Right cardiac atrium (tissue), 5 donors: ENCODE data around the gene ACOXL. TPM values are rescaled to one million over a fixed set of nuclear protein-coding genes. Genes with fewer than 3 reads are reported as not detected.

Source experiments
- ATAC-seq, 2 donors: fragments of 200-7000 bp; cut with Tn5 transposase; one replicate each; pipeline versions ENCODE4 v1.8.0 to v1.9.1; 2020; ENCODE audit warnings: moderate library complexity in 2 of 2, mild to moderate bottlenecking in 1 of 2
- DNase-seq, 3 donors: peaks; one replicate each; pipeline ENCODE4 v3.0.0-alpha.2; 2020
- H3K27ac ChIP-seq: one replicate; pipeline ENCODE4 v1.5.1; 2013; ENCODE audit warnings: mild to moderate bottlenecking, low read length, control low read depth, moderate library complexity
- H3K27me3 ChIP-seq: one replicate; pipeline ENCODE4 v1.6.1; 2013; ENCODE audit not compliant: control insufficient read depth, insufficient read depth
- H3K4me1 ChIP-seq: one replicate; pipeline ENCODE4 v1.6.1; 2013; ENCODE audit warnings: low read length; ENCODE audit not compliant: control insufficient read depth, insufficient read depth
- H3K4me3 ChIP-seq: one replicate; pipeline ENCODE4 v1.5.1; 2013; ENCODE audit warnings: low read length, control low read depth
- H3K9me3 ChIP-seq: one replicate; pipeline ENCODE4 v1.6.1; 2013; ENCODE audit warnings: low read length; ENCODE audit not compliant: control insufficient read depth
- WGBS: extraction: QIAGEN DNeasy Blood & Tissue Kit; methylation state at CpG from one replicate; pipeline ENCODE4 v1.1.7; 2013; 5-methylcytosine and 5-hydroxymethylcytosine counted together
- intact Hi-C, 4 donors: fragments of 100-400 bp; cut with DNase I; formaldehyde crosslinking; loops; one replicate each; pipeline versions ENCODE4 v1.11.0 to v1.14.0; 2022 to 2023
- polyA plus RNA-seq: library from polyadenylated mRNA; stranded (reverse); fragments of 200-250 nt; gene quantifications from one replicate; pipeline ENCODE4 v1.2.3, GENCODE V29; 2013
- total RNA-seq, 4 donors: library from RNA; stranded (reverse); fragmentation: NEBNext Ultra II Directional; extraction: Animal tissue kit (Norgen Biotek cat#: 25700); gene quantifications; one replicate each; pipeline ENCODE4 v1.2.1, GENCODE V29; 2021
- donor health status: healthy with polysubstance abuse.
- donor health status: DM: no; HTN: yes; CAD: no.
- donor health status: DM: no; HTN: no; CAD: no.
- donor health status: DM: no; HTN: yes; CAD: no; lungs with severe emphysema.
- donor health status: DM: yes; HTN: yes; CAD: no.

ACOXL gene
- total and polyA plus RNA-seq, 5 donors, result 0.02 TPM; not detected in 4

- no peak overlapping the region for H3K4me3 ChIP-seq
- 58% methylated on average over 1 of the region's 1 CpG for WGBS
- intact Hi-C loops, result no loop called here
- no peaks in the 10 kb centered on the region for H3K9me3 ChIP-seq
- ATAC-seq (no peak), DNase-seq (no peak)
- H3K4me1 ChIP-seq, result no peaks in the 10 kb centered on the region
- no peaks in the 10 kb centered on the region for H3K27me3 ChIP-seq
- H3K27ac ChIP-seq, result no peak overlapping the region
Measured at GRCh38 chr2:110707386-110707965, 24.9 kb upstream of the ACOXL start.

- no peak for ATAC-seq
- Histone ChIP-seq H3K4me3 (no peak overlapping the region), H3K4me1 (no peaks in the 10 kb centered on the region), H3K9me3 (no peaks in the 10 kb centered on the region), H3K27ac (no peak overlapping the region), H3K27me3 (no peaks in the 10 kb centered on the region)
- no peak for DNase-seq
- intact Hi-C loops, result no loop called here
- 33% methylated on average over 1 of the region's 1 CpG for whole genome bisulfite sequencing
Measured at GRCh38 chr2:110708455-110708854, 23.9 kb upstream of the ACOXL start.

GRCh38 chr2:110712737-110713136 lies 19.6 kb upstream of the ACOXL start:
- H3K27ac ChIP-seq, result no peak overlapping the region
- no peaks in the 10 kb centered on the region for H3K4me1 ChIP-seq
- DNase-seq (no peak), ATAC-seq (no peak)
- intact Hi-C loops, result no loop called here
- H3K9me3 ChIP-seq, result no peaks in the 10 kb centered on the region
- H3K4me3 ChIP-seq, result no peak overlapping the region
- H3K27me3 ChIP-seq, result no peaks in the 10 kb centered on the region
- WGBS, result 93% methylated on average over 1 of the region's 1 CpG

GRCh38 chr2:110713513-110714362 lies 18.6 kb upstream of the ACOXL start:
- no peak overlapping the region for H3K27ac ChIP-seq
- no peaks in the 10 kb centered on the region for H3K4me1 ChIP-seq
- no peaks in the 10 kb centered on the region for H3K27me3 ChIP-seq
- H3K9me3 ChIP-seq, result no peaks in the 10 kb centered on the region
- DNase-seq, result no peak
- no peak for ATAC-seq
- intact Hi-C loops, result no loop called here
- WGBS, result 88% methylated on average over 6 of the region's 6 CpGs
- H3K4me3 ChIP-seq, result no peak overlapping the region

GRCh38 chr2:110714452-110715224 lies 17.7 kb upstream of the ACOXL start:
- Histone ChIP-seq H3K27me3 (no peaks in the 10 kb centered on the region), H3K9me3 (no peaks in the 10 kb centered on the region), H3K4me1 (no peaks in the 10 kb centered on the region), H3K27ac (no peak overlapping the region), H3K4me3 (no peak overlapping the region)
- 79% methylated on average over 6 of the region's 6 CpGs for WGBS
- no peak for DNase-seq
- no peak for ATAC-seq
- intact Hi-C loops, result no loop called here

GRCh38 chr2:110716959-110717645 lies 15.3 kb upstream of the ACOXL start:
- no peak overlapping the region for H3K4me3 ChIP-seq
- no peaks in the 10 kb centered on the region for H3K27me3 ChIP-seq
- H3K4me1 ChIP-seq, result no peaks in the 10 kb centered on the region
- no peak overlapping the region for H3K27ac ChIP-seq
- ATAC-seq (no peak), DNase-seq (no peak)
- intact Hi-C loops, result no loop called here
- no peaks in the 10 kb centered on the region for H3K9me3 ChIP-seq
- WGBS, result 61% methylated on average over 3 of the region's 3 CpGs

- intact Hi-C loops, result no loop called here
- no peak overlapping the region for H3K27ac ChIP-seq
- H3K27me3 ChIP-seq, result no peaks in the 10 kb centered on the region
- ATAC-seq, result peak in 1 of 2 donors; percentile 61
- peak in 2 of 3 donors; percentile 24 to 74 for DNase-seq
- no peaks in the 10 kb centered on the region for H3K4me1 ChIP-seq
- no peak overlapping the region for H3K4me3 ChIP-seq
- 34% methylated on average over 4 of the region's 4 CpGs for WGBS
- H3K9me3 ChIP-seq, result no peaks in the 10 kb centered on the region
Measured at GRCh38 chr2:110717734-110718133, 14.6 kb upstream of the ACOXL start.

- ATAC-seq (no peak), DNase-seq (no peak)
- H3K9me3 ChIP-seq, result no peaks in the 10 kb centered on the region
- H3K27me3 ChIP-seq, result no peaks in the 10 kb centered on the region
- whole genome bisulfite sequencing, result 74% methylated on average over 2 of the region's 2 CpGs
- H3K27ac ChIP-seq, result no peak overlapping the region
- intact Hi-C loops, result no loop called here
- H3K4me1 ChIP-seq, result no peaks in the 10 kb centered on the region
- no peak overlapping the region for H3K4me3 ChIP-seq
Measured at GRCh38 chr2:110718382-110718781, 14.0 kb upstream of the ACOXL start.

GRCh38 chr2:110718990-110719389 lies 13.4 kb upstream of the ACOXL start:
- intact Hi-C loops, result no loop called here

GRCh38 chr2:110720547-110720946 lies 11.8 kb upstream of the ACOXL start:
- Histone ChIP-seq H3K9me3 (no peaks in the 10 kb centered on the region), H3K27ac (no peak overlapping the region), H3K4me3 (no peak overlapping the region), H3K4me1 (no peaks in the 10 kb centered on the region), H3K27me3 (no peaks in the 10 kb centered on the region)
- DNase-seq (no peak), ATAC-seq (no peak)
- WGBS, result 60% methylated on average over 5 of the region's 5 CpGs
- intact Hi-C loops, result no loop called here

More at GRCh38 chr2:110718990-110719389, 13.4 kb upstream of the ACOXL start:
- H3K27me3 ChIP-seq, result no peaks in the 10 kb centered on the region
- DNase-seq (no peak), ATAC-seq (no peak)
- H3K4me3 ChIP-seq, result no peak overlapping the region
- 65% methylated on average over 2 of the region's 2 CpGs for WGBS
- H3K9me3 ChIP-seq, result no peaks in the 10 kb centered on the region
- no peaks in the 10 kb centered on the region for H3K4me1 ChIP-seq
- no peak overlapping the region for H3K27ac ChIP-seq
